GM18867 (cell line): ENCODE results near the gene SERINC5.
"Not testable (repeated sequence)": the region's sequence is repeated elsewhere in the genome, so short reads cannot be mapped to it uniquely, and the experiment has no call there.

ENCODE experiments used
- ATAC-seq: cut with Tn5 transposase; IDR thresholded peaks from one replicate; pipeline ENCODE4 v1.9.1; 2021; ENCODE audit warnings: mild to moderate bottlenecking, moderate library complexity; ENCODE audit not compliant: unreplicated experiment

SERINC5 gene

DNA sequence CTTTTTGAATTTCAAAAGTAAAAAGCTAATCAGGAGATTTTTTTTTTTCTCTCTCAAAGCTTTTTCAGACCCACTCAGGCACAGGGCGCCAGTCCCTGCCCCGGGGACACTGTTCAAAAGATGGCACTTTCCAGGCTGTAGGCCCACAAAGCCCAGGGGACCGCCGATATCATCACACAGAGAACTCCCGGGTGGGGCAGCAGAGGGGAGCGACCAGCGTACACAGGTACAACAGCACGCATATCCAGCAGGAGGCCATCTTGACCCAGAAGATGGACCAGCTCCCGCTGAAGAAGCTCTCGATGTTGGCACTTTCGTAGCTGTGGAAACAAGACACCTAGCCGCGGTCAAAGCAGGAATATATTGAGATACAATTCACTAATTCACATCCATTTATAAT, 112.4 kb downstream of the SERINC5 start:
- no peak for ATAC-seq

DNA sequence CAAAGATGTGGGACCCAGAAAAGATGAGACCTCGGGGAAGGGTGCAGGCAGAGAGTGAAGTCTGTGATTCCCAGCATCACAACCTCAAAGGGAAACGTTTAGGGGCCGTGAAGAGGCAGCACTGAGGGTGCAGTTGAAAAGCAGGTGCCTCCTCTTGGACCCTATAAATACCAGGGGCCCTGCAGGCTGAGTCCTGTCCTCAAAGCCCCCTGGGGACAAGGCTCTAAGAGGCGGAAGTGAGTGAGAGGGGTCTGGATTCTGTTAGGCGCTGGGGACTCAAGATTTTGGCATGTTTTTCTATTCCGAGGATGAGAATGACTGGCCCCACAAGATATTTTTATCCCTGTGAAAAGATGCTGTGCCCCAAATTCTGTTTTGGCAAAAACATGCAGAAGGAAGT, 112.9 kb downstream of the SERINC5 start:
- ATAC-seq = no peak

DNA sequence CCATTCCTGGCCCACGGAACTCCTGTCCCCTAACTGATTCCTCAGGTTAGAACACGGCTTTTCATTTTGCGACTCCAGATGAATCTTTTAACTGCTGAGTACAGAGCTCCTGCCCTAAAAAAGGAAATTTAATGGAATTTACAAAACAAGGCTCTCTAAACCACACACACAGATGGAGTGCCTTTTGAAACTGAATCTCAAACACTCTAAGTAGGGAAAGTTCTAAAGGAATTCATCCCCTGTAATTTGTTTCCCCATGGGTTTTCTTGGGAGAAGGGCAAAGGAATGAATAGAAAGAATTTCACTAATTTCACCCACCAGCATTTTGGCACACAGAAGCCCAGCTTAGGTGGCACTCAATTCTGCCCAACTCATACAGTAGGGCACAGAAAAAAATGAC, 114.2 kb downstream of the SERINC5 start:
- no peak for ATAC-seq

DNA sequence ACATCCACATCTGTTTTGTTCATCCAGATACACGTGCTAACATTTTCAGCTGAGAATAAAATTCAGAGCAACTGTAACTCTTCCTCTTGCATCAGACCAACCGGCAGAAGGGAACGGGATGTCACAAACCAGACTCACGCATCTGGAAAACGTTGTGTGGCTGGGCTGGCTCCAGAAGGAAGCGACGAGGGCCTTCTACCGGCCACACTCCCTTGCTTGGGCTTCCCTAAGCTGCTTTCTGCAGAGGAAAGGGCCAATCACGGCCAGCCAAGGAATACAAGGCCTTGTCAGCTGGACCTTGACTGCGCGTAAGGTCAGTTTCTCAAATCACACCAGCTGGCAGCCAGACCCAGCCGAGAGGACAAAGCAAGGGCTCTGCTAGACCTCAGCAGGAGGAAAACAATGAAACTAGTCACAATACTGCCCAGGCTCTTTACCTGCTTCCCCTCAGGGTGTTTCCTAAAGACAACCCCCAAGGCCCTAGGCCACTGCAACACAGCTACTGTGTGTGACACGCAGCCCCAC, 114.6 kb downstream of the SERINC5 start:
- no peak for ATAC-seq

DNA sequence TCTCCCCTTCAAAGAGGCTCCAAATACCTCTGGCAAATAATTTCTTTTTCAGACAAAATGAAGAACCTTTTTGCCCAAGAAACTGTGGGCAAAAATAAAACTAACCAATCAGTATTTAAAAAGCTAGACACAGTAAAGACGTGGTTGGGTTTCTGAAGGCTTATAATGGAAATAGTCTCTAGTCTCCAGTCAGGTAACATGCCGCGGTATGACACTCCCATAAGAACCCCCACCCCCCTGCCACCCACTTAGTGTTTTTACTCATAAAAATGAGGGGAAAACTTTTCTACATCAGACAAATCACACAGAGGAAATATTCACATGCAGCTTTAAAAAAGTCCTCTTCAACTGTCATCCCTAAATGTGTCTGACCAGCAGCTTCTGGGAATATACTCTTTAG, 115.4 kb downstream of the SERINC5 start:
- no peak for ATAC-seq

DNA sequence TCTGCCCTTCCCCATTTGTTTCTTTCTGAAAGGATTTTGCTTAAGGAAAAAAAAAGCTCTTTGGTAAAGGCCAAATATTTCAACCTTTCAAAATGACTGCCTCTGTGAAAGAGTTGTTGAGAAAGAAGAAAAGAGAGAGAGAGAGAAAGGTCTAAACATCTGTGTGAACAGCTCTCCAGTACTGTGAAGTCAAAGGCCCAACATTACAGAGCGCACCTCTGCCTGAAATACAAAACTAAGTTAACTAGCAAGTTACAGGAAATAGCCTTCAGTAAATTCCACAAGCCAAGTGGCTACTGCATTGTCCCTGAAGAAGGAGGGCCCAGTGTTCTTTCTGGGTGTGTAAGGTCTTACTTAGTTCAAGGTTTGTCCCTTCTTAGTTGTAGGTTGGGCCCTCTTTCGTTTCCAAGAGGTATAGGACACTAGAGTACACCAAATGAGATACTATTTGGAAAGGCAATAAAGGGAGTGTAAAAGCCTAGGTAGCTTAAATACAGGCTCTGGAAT, 116.3 kb downstream of the SERINC5 start:
- no peak for ATAC-seq

DNA sequence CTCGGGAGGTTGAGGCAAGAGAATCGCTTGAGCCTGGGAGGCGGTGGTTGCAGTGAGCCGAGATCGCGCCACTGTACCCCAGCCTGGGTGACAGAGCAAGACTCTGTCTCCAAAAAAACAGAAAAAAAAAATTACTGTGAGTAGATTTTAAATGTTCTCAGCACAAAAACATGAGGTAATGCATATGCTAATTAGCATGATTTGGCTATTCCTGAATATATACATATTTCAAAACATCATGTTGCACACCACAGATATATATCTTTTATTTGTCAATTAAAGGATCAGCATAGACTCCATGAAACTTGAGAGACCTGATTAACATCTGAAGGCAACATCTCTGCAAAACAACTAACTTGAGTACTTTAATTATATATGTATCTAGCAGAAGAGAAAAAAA, 117.4 kb downstream of the SERINC5 start:
- ATAC-seq = no peak

DNA sequence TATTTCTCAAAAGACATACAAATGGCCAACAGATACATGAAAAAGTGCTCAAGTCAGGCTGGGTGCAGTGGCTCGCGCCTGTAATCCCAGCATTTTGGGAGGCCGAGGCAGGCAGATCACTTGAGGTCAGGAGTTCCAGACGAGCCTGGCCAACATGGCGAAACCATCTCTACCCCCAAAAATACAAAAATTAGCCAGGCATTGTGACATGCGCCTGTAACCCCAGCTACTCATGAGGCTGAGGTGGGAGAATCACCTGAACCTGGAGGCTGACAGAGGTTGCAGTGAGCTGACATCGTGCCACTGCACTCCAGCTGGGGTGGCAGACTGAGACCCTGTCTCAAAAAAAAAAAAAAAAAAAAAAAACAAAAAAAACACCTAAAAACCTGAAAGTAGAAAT, 119.0 kb downstream of the SERINC5 start:
- ATAC-seq = not testable (repeated sequence)

DNA sequence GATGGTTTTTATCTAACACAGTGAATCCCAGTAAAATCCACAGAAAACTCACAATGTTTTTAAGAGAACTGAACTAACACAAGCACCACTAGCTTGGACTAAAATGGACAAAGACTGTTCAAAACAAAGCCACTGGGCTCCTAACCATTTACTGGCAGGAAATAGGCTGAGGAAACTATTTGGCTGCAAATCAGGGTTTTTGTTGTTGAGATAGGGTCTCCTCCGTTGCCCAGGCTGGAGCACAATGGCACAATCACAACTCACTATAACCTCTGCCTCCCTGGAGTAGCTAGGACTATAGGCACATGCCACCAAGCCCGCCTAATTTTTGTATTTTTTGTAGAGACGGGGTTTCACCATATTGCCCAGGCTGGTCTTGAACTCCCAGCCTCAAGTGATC, 121.0 kb downstream of the SERINC5 start:
- ATAC-seq = no peak

DNA sequence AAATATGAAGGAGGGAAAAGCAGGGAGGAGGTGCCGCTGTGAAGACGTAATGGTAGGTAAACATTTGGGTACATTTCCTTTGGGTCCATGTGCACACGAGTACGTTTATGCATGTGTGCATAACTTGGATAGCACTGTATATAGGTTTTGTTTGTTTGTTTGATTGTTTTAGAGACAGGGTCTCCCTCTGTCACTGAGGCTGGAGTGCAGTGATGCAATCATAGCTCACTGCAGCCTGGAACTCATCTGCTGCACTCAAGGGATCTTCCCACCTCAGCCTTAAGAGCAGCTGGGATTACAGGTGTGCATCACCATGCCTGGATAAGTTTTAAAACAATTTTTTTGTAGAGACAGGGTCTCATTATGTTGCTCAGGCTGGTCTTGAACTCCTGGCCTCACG, 126.7 kb downstream of the SERINC5 start:
- no peak for ATAC-seq

DNA sequence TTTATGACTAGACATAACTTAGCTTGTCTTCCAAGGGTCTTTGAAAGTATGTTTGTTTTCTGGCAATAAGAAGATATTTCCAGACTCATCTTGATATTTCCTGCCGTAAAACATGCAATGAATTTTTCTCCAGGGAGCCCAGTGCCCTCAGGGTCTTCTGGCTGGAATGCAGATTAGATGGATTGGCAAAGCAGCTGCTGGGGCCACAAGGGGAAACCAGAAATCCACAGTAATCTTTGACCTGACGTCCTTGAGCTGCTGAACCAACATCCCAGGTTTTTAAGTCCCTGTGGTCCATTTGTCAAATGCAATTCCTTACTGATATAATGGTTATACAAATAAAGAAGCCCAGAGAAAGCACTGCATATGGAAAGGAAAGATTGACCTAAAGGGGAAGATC, 127.7 kb downstream of the SERINC5 start:
- no peak for ATAC-seq

DNA sequence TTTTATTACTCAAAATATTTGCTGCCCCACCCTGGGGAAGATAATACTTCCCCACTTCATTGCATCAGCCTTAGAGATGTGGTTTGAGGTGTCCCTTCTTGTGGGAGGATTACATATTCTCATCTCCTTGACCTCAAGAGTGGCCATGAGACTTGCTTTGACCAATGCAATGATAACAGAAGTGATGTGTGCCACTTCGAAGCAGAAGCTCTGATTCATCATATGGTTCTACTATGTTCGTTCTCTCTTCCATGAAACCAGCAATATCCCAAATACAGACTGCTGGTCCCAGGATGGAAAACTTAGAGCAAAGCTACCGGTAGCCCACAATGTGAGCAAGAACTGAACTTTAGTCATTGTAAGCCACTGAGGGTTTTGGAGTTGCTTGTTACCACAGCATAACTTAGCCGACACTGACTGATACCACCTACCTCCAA, 128.7 kb downstream of the SERINC5 start:
- peak; percentile 29 for ATAC-seq

DNA sequence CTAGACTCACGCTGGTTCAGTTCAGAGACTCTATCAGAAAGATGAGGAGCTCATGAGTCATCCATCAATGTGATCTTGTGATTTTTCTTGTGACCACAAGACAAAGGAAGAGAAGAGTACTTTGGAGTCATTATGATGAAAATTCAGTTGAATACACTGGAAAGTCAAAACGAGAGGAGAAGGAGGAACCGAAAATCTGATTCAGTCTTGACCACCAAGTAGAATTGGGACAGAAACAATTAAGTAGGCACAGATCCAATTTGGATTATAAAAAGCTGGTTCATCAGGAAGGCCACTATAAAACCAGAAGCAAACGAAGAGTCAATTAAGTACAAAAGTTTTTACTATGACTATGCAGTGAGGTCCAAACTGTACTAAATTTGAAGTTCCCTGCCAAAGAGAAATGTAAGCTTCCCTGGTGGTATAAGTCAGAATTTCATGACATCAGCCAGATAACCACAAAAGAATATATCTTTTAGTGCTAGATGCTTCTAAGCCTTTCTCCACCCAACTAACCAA, 129.8 kb downstream of the SERINC5 start:
- peak; percentile 55 for ATAC-seq

DNA sequence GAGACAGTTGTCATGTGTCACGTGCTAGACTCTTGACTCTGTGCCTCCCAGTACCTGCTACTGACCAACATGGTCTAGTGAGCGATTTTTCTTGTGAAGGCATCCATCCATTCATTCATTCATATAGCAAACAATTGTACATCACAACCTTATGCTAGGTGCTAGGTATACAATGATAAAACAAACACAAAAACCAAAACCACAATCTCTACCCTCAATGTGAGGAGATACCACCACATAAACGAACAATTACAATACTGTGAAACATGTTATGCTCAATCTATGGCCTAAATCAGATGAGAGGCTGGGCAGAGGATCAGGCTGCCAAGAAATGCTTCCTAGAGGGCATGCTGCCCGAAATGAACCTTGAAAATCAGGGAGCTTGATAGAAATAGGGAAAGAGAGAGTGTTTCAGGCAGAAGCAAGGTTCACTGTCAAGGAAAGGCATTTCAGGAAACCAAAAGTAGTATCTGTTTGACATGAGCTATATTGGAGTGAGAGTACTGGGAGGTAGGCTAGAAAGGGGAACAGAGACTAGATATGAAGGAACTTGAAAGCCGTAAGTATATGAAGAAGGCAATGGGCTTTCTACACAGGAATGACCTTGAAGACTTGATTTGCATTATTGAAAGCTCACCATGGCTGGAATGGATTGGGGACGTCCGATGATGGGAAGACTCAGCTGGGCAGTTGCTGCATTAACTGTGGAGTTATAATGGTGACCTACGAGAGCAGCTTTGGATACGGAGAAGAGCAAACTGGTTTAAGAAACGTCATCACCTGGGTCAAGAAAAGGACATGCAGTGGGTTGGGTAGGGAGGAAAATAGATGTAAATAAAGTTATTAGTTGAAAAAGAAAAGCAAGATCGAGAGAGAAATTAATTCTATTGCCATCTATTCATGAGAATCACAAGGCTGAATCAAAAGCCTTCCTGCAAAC, 130.6 kb downstream of the SERINC5 start:
- peak; percentile 83 for ATAC-seq

DNA sequence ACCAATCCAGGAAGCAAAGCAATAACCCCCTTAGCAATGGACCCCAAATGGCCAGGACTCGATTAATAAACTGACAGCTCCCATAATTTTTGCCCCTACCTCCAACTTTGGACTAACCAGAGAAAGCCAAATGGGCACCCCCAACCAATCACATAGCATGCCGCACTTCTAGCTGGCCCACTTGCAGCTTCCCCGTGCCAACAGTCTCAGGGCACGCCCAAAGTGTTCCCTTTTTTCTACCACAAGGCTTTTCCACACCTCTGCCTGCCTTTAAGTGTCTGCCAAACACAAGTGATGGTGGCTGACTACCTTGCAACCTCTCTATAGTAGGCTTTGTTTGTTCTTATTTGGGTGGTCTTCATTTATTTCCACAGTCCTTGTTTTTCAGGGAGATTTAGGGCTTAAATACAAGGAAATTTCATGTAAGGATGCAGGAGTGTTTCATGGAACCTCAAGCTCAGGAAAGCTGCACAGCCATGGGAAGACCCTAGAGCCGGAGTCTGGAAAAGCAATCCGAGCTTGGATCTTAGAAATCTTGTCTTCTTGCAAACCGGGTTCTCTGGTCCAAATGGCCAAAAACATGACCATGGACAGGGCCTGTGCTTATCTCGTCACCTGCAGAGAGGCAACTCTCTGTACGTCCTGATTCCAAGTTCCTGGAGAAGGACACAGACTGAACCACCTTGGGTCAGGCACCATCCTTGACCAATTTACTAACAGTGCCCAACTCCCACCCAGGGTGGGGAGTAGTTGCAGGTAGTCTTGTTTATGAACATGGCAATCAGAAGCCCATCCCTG, 131.5 kb downstream of the SERINC5 start:
- no peak for ATAC-seq

DNA sequence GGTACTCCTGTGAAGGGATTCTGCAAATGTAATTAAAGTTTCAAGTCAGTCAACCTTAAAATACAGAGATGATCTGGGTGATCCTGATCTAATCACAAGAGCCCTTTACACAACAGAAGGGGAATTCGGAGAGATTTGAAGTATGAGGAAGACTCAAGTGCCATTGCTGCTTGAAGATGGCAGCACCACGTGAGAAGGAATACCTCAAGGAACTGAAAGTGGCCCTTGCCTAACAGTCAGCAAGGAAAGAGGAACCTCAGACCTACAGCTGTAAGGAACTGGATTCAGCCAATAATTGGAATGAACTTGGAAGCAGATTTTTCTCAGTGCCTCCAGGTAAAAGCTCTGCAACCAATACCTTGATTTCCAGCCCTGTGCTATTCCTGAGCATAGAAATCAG, 133.3 kb downstream of the SERINC5 start:
- no peak for ATAC-seq

DNA sequence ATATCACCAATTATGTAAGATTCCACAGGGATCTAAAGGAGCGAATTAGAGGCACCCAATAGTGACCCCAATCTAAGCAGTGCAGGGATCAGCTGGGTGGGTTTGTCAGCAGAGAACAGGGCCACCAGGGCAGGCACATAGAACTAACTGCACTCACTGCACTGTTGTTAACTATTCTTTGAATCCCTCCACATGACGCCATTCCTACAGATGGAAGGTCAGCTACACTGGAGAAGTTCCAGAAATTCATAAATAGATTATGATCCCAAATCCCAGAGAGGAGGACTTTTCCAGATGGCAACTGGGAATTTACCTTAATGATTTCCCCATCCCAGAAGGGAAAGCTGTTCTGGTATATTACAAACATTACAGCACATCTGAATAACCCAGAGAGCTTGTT, 136.5 kb downstream of the SERINC5 start:
- no peak for ATAC-seq

DNA sequence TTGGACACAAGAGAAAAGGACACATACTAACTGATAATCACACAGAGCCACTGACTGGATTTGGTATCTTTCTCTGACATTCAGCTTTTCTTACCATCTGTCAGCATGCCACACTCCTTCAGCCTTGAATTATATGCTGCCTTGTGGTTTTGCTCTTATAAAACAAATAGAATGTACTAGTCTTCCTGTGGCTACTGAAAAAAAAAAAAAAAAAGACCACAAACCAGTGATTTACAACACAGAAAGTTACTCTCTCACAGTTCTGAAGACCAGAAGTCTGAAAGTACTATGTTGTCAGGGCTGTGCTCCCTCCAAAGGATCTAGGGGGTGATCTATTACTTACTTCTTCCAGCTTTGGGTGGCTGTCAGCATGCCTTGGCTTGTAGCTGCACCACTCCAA, 138.4 kb downstream of the SERINC5 start:
- ATAC-seq = no peak

DNA sequence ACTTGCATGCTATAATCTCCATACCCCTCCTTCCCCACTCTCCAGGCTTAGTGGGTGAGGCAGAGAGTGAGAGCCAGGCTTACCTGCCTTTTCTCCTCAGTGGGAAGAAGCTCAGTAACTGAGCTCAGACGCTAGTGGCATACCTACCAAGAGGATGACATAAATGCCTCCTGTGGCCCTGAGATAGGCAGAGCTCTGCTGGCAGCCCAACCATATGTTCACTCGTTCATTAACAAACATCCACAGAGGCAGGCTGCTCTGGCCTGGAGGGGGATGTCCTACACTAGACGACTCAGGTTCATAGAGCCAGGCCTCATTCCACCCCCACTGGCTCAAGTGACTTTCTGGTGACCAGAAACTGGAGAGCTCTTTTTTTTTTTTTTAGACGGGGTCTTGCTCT, 139.4 kb downstream of the SERINC5 start:
- no peak for ATAC-seq

DNA sequence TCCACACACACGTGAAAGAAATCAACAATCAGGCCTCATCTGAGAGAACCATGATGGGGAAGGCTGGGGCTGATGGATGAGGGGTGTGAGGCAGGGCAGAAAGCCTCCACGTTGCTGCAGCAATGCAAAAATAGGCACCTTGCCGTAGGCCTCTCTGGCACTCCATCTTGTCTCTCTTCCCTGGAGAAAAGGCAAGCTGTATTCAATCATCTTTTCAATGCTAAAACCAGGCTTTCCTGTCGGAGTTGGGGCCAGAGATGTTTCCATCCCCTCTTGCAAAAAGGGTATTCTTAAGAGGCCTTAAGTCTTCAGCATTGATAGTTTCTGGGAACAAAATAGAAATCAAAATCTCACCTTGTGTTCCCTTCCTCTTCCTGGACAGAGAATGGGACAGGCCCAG, 139.8 kb downstream of the SERINC5 start:
- no peak for ATAC-seq

DNA sequence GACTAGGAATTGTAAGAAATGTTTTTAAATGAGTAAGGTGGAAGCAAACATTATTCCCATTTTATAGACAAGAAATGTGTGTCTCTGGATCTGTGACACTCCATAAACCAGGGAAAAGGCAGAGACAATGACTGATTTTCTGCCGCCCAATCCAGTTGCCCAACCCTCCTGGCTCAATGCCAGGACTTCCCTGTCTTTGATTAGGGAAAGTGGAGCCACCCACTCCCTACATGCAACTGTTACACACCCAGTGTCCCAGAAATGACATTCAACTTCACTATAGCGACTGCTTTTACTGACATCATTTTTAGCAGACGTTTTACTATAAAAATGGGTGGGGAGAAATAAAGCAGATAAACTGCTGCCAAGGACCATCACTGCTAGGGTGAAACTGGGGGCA, 141.0 kb downstream of the SERINC5 start:
- ATAC-seq = no peak
